Measurements from ENCODE around the gene SLCO3A1. TPM values are rescaled to one million over a fixed set of nuclear protein-coding genes. Genes with fewer than 3 reads are reported as not detected.

The SLCO3A1 gene
- total RNA-seq, 1 experiment from 2014 or later = 5.1 TPM

GRCh38 chr15:91942720-91943394, 89.3 kb downstream of the SLCO3A1 start:
- H2AFZ ChIP-seq (ENCODE audit: low read depth, low read length, poor library complexity, severe bottlenecking) = no peak overlapping the region
- no peaks in the 10 kb centered on the region for H3K9me2 ChIP-seq (ENCODE audit: insufficient read depth)
- TF ChIP-seq CEBPB (IDR thresholded peaks at IDR 0.05; ENCODE audit: low read depth) (peak; percentile 98), SP1 (IDR thresholded peaks at IDR 0.05; ENCODE audit: low read depth) (peak; percentile 33; the same call in 1 of the 2 replicates), YY1 (IDR thresholded peaks at IDR 0.05; ENCODE audit: extremely low read depth, insufficient replicate concordance, low read depth, low read length) (no peak), RAD21 (IDR thresholded peaks at IDR 0.05; ENCODE audit: low read depth) (no peak; the same call in 1 of the 2 replicates), TCF7L2 (IDR thresholded peaks at IDR 0.05; ENCODE audit: borderline replicate concordance, extremely low read depth, insufficient read depth, insufficient read length) (no peak)
- H3K36me3 ChIP-seq (ENCODE audit: control insufficient read depth in 1 of 2, insufficient read depth in 2 of 2, low read length in 2 of 2) = no peaks in the 10 kb centered on the region
- no peaks in the 10 kb centered on the region for H3K27me3 ChIP-seq (ENCODE audit: insufficient read depth, low read length)
- H3K4me1 ChIP-seq (ENCODE audit: control insufficient read depth in 1 of 2, insufficient read depth in 2 of 2, low read length in 2 of 2) = peaks cover 0 to 39% of the 10 kb centered on the region in 2 experiments; a peak in 2 of 4 replicates
- H3K9me3 ChIP-seq (ENCODE audit: control insufficient read depth in 1 of 2, insufficient read depth in 1 of 2, low read depth in 1 of 2, low read length in 2 of 2) = no peaks in the 10 kb centered on the region
- DNase-seq (ENCODE audit: low read depth, low spot score) = peak; percentile 28
- H4K20me1 ChIP-seq (ENCODE audit: insufficient read depth) = no peaks in the 10 kb centered on the region
- no peak overlapping the region for H3K27ac ChIP-seq (ENCODE audit: low read depth, low read length)
- H3K4me2 ChIP-seq (ENCODE audit: low read length) = peak overlapping the region; percentile 51
- H3K9ac ChIP-seq (ENCODE audit: low read length) = no peak overlapping the region
- BruUV-seq (replicated peaks) = no TSS peak
- ATAC-seq = peak; percentile 59
- intact Hi-C loops (cut with micrococcal nuclease) = loop anchor here (5.0 kb wide), 1 partner anchor 86 kb away; no protein-coding TSS in a partner anchor
- ChIA-PET RAD21 (ENCODE audit: low non-redundant PET in 1 of 2, low total read pairs in 2 of 2, uncharacterized antibody in 2 of 2, unreplicated experiment in 2 of 2) (no interaction called here), CTCF (no interaction called here), POLR2A (no interaction called here)
- H3K79me2 ChIP-seq (ENCODE audit: insufficient read depth, low read length) = no peaks in the 10 kb centered on the region
- H3K4me3 ChIP-seq (replicated peaks in 1 of 2; ENCODE audit: low read depth in 1 of 2, low read length in 2 of 2) = peak overlapping the region in 1 of 2 experiments; percentile 27; a peak in 1 of 4 replicates

GRCh38 chr15:91944331-91944730, 90.8 kb downstream of the SLCO3A1 start:
- H3K9me2 ChIP-seq (ENCODE audit: insufficient read depth) = no peaks in the 10 kb centered on the region
- no peaks in the 10 kb centered on the region for H3K9me3 ChIP-seq (ENCODE audit: control insufficient read depth in 1 of 2, insufficient read depth in 1 of 2, low read depth in 1 of 2, low read length in 2 of 2)
- H3K4me3 ChIP-seq (replicated peaks in 1 of 2; ENCODE audit: low read depth in 1 of 2, low read length in 2 of 2) = no peak overlapping the region
- no peaks in the 10 kb centered on the region for H3K27me3 ChIP-seq (ENCODE audit: insufficient read depth, low read length)
- H3K4me1 ChIP-seq (ENCODE audit: control insufficient read depth in 1 of 2, insufficient read depth in 2 of 2, low read length in 2 of 2) = peaks cover 0 to 46% of the 10 kb centered on the region in 2 experiments; a peak in 2 of 4 replicates
- no peak overlapping the region for H3K27ac ChIP-seq (ENCODE audit: low read depth, low read length)
- H3K79me2 ChIP-seq (ENCODE audit: insufficient read depth, low read length) = no peaks in the 10 kb centered on the region
- POLR2A ChIA-PET = no interaction called here
- no peak overlapping the region for H2AFZ ChIP-seq (ENCODE audit: low read depth, low read length, poor library complexity, severe bottlenecking)
- no TSS peak for BruUV-seq (replicated peaks)
- H3K36me3 ChIP-seq (ENCODE audit: control insufficient read depth in 1 of 2, insufficient read depth in 2 of 2, low read length in 2 of 2) = no peaks in the 10 kb centered on the region
- CTCF ChIA-PET = no interaction called here
- TF ChIP-seq TCF7L2 (IDR thresholded peaks at IDR 0.05; ENCODE audit: borderline replicate concordance, extremely low read depth, insufficient read depth, insufficient read length) (no peak), EZH2 (IDR thresholded peaks at IDR 0.05) (no peak), SIN3A (IDR thresholded peaks at IDR 0.05; ENCODE audit: low read depth) (no peak), POLR2AphosphoS5 (IDR thresholded peaks at IDR 0.05; ENCODE audit: low read depth, low read length) (no peak), ZNF274 (IDR thresholded peaks at IDR 0.05; ENCODE audit: low read depth, low read length) (no peak), FOSL1 (IDR thresholded peaks at IDR 0.05; ENCODE audit: low read depth) (no peak), REST (IDR thresholded peaks at IDR 0.05; ENCODE audit: low read depth) (no peak), POLR2A (IDR thresholded peaks at IDR 0.05; ENCODE audit: borderline replicate concordance, extremely low read depth, insufficient read depth, insufficient read length) (no peak), ATF3 (IDR thresholded peaks at IDR 0.05) (no peak), SRF (IDR thresholded peaks at IDR 0.05; ENCODE audit: low read depth) (no peak), CEBPB (IDR thresholded peaks at IDR 0.05; ENCODE audit: low read depth) (no peak), YY1 (IDR thresholded peaks at IDR 0.05; ENCODE audit: extremely low read depth, insufficient replicate concordance, low read depth, low read length) (no peak), SP1 (IDR thresholded peaks at IDR 0.05; ENCODE audit: low read depth) (no peak), RAD21 (IDR thresholded peaks at IDR 0.05; ENCODE audit: low read depth) (no peak), ZFX (IDR thresholded peaks at IDR 0.05) (no peak), MAX (IDR thresholded peaks at IDR 0.05) (no peak)
- intact Hi-C loops (cut with micrococcal nuclease) = loop anchor here (5.0 kb wide), 1 partner anchor 87 kb away; no protein-coding TSS in a partner anchor
- H4K20me1 ChIP-seq (ENCODE audit: insufficient read depth) = no peaks in the 10 kb centered on the region
- ATAC-seq (no peak), DNase-seq (ENCODE audit: low read depth, low spot score) (no peak)
- RAD21 ChIA-PET (ENCODE audit: low non-redundant PET in 1 of 2, low total read pairs in 2 of 2, uncharacterized antibody in 2 of 2, unreplicated experiment in 2 of 2) = no interaction called here
- H3K4me2 ChIP-seq (ENCODE audit: low read length) = no peak overlapping the region
- no peak overlapping the region for H3K9ac ChIP-seq (ENCODE audit: low read length)

All from HCT116 (cell line).